Glomerular visceral epithelial cell (primary cell): ENCODE measurements around the gene AKR1C4.
"Not testable (repeated sequence)": the region's sequence is repeated elsewhere in the genome, so short reads cannot be mapped to it uniquely, and the experiment has no call there.

Experiments
- DNase-seq: peaks from one replicate; pipeline ENCODE4 v3.0.0-alpha.2; 2016; ENCODE audit errors: extremely low spot score

Gene AKR1C4

DNA sequence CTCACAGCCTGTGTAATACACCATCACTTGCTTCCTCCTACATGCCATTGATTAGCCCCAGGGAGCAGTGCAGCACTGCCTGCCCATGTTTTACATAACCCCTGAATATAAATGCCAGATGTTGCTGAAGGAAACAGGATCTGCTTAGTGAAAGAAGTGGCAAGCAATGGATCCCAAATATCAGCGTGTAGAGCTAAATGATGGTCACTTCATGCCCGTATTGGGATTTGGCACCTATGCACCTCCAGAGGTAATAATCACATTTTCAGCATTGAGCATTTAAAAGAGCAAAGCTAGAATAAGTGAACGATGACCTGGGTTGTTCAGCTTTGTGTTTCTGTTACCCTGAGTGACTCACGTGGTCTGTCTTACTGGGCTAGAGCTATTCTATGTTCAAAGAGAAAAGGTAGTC is at the start of gene AKR1C4:
AKR1C4 (plus strand) TSS at position 136 of the 412 bp plus-strand sequence; CDS start at position 167, 31 bp downstream.
- DNase-seq: no peak

DNA sequence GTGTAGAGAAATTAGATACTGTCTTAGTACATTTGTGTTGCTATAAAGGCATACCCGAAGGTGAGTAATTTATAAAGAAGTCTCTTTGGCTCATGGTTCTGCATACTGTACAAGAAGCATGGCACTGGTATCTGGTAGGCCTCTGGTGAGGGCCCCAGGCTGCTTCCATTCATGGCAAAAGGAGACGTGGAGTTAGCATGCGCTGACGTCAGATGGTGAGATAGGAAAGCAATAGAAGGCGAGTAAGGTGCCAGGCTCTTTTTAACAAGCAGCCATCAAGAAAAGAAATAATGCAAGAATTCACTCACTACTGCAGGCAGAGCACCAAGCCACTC is 49.8 kb upstream of the AKR1C4 start:
- DNase-seq: no peak

DNA sequence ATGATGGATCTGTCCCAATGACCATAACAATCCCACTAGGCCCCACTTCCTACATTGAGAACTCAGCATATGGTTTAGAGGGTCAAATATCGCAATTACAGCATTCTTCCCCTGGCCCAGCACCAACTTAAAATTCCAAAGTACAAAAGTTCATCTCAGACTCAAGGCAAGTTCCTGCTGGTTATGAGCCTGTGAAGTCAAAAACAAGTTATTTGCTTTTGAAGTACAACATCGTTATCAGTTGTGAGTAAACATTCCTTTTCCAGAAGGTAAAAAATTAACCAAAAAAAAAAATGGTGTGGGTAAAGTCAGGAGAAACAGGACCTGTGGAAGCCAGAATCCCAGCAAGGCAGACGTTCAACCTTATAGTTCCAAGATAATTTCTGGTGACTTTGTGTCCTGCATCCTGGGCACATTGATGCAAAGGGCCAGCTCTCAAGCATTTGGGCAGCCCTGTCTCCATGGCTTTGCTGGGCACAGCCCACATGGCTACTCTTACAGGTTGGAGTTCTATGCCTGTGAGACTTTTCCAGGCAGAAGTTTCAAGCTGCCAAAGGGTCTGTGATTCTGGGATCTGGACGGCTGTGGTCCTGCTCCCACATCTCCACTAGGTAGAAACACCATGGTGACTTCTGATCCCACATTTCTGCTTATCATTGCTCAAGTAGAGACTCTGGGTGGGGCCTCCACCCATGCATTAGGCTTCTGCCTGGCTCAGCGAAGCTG is 49.2 kb upstream of the AKR1C4 start:
- DNase-seq: no peak

DNA sequence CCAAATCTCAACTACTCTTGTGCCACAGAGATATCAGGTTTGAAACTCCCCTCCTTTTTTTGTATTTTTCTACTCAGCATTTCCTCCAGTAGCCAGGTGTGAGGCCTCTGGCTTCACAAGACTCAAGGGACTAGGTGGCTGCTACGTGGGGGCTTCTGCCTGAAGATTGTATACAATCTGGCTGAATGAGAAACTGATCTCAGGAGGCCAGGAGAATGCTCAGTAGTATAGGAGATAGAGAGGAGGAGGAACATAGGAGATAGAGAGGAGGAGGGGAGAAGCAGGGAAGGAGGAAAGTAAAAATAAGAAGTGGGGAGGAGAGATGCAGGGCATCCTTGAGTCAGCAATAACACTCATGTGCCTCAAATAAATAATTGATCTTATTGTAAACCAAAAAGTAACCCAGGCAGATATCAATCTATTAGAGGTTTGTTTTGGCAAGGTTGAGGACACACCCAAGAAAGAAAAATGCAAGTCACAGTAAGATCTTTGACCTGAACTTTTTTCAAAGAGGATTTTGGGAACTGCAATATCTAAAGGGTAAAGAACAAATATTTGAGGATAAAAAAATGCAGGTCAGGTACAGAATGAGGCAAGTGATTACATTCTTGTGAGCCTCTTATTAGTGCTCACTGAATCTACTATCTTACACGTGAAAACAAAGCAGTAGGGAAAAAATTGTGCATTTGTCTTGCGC is 48.5 kb upstream of the AKR1C4 start:
- no peak for DNase-seq

DNA sequence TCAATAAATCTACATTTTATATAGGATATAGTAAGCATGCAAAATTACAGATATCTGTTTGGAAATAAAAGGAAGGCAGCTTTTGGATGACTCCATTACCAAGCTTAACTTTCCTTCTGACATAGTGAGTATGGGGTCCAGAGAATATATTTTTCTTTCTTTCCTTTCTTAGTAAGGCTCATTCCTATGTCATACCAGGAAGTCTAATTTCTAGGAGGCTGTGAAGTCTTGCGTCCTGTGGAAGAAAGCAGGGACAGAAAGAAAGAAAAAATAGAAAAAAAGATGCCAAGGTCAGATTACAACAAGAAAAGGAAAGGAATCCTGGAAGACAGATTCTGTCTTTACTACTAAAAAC is 48.0 kb upstream of the AKR1C4 start:
- no peak for DNase-seq

DNA sequence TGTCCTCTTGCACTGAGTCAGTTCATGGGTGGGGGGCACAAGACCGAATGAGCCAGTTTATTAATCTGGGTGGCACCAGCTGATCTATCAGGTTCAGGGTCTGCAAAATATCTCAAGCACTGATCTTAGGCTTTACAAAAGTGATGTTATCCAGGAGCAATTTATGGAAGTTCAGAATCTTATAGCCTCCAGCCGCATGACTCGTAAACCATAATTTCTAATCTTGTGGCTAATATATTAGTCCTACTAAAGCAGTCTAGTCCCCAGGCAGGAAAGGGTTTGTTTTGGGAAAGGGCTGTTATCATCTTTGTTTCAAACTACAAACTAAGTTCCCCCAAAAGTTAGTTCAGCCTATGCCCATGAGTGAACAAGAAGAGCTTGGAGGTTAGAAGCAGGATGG is 45.6 kb upstream of the AKR1C4 start:
- DNase-seq: no peak

DNA sequence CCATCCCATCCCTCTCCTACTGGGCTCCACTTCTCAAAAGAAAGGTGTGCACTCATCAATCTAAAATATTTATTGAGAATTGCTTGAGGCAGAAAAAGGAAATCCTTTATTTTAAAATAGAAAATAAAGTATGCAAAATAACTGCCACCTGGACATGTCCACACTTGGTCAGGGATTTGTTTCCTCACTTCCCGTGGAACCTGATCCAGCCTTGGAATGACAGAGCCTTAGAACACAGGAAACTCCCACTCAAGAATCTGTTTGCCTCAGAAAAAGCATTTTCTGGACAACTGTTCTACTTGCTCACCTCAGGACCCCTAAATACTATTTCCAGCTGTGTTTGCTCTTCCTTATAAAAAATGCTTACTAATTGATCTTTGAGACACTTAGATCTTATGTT is 40.7 kb upstream of the AKR1C4 start:
- no peak for DNase-seq

DNA sequence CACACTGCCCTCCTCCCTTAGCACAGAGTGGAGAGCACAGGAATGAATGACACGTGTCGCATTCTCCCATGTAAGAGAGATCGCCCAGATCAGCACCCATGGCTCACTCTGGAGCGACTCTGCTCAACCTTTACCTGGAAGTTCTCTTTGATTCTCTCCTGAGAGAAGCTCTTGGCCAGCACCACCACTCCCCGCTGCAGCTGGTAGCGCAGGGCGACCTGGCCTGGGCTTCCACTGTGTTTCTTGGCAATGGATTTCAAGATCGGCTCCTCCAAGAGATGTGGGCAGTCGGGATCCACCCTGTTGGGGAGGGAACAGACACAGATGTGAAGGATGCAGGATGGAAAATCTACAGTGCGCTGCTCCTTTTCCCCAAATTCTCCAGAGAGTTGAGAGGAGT is 39.1 kb upstream of the AKR1C4 start:
- DNase-seq: no peak

DNA sequence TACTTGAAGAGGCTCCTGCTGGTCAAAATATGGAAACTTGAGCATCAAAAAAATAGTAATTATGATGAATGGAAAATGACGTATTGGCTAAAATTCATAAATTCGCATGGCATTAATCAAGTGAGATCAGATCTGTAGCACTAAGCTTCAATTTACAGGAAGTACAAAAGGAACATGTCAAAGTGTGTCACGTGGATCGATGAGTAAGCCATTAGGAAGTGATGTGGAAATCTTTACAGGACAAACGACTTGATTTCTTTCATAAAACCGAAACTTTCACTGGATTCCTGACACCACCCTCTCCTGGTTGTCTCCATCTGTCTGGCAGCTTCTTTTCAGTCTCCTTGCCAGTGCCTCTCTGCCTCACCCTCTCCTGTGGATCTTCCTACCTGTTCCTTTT is 37.5 kb upstream of the AKR1C4 start:
- DNase-seq: no peak

DNA sequence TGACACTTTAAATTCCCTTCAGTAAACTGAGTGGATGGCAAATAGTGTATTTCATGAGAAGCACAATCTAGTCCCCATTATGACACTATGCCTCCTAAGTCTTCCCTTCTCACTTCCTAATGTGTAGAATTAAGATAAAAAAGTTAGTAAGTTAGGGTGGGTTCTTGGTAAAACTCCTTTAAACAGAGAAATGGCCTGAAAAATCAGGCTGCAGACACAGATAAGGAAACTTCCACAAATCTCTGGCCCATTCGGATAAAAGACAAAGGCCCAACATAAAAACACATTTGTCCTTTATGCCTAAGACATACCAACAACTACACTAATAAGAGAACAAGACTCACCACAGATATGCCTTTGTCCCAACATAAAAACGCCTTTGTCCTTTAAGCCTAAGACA is 33.1 kb upstream of the AKR1C4 start:
- no peak for DNase-seq

DNA sequence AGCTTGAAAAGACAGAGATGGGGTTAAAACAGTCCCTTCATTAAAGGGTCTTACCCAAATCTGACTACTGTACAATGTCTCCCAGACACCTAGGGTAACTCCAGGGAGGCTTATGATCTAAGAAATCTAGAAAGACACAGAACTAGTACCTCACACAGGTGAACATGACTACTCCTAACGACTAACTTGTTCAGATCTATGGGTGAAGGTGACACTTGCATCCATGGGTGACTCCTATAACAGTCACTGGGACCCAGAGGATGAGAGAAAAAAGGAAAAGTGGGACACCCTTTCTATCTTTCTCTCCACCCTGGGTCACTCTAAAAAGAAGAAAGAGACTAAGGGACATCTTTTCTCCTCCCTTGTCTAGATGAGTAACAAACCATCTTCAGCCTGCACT is 30.9 kb upstream of the AKR1C4 start:
- DNase-seq: no peak

DNA sequence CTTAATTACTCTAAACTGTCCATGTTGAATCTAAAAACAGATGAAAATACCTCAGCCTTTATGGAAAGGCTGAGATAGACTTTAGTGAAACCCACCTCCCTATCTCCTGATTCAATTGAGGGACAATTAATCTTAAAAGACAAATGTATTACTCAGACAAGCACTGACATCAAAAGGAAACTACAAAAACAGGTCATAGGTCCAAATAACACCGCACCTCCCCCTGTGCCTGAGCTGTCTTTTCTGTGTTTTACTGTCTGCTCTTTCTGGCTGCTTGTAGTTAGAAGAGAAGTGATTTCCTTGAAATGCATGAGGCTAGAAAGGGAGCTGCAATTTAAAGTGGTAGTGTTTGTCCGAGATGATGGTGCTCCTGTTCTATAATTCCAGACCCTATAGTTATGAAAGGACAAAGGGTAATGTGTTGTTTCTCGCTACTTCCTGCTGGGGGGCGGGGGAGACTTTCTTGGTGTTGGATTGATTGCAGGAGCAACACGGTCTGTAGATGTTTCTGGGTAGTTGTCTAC is 27.7 kb upstream of the AKR1C4 start:
- no peak for DNase-seq

DNA sequence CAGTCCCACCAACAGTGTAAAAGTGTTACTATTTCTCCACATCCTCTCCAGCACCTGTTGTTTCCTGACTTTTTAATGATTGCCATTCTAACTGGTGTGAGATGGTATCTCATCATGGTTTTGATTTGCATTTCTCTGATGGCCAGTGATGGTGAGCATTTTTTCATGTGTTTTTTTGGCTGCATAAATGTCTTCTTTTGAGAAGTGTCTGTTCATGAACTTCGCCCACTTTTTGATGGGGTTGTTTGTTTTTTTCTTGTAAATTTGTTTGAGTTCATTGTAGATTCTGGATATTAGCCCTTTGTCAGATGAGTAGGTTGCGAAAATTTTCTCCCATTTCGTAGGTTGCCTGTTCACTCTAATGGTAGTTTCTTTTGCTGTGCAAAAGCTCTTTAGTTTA is 21.1 kb upstream of the AKR1C4 start:
- not testable (repeated sequence) for DNase-seq

DNA sequence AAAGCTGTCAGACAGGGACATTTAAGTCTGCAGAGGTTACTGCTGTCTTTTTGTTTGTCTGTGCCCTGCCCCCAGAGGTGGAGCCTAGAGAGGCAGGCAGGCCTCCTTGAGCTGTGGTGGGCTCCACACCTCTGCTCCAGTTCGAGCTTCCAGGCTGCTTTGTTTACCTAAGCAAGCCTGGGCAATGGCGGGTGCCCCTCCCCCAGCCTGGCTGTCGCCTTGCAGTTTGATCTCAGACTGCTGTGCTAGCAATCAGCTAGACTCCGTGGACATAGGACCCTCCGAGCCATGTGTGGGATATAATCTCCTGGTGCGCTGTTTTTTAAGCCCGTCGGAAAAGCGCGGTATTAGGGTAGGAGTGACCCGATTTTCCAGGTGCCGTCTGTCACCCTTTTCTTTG is 16.1 kb upstream of the AKR1C4 start:
- not testable (repeated sequence) for DNase-seq

DNA sequence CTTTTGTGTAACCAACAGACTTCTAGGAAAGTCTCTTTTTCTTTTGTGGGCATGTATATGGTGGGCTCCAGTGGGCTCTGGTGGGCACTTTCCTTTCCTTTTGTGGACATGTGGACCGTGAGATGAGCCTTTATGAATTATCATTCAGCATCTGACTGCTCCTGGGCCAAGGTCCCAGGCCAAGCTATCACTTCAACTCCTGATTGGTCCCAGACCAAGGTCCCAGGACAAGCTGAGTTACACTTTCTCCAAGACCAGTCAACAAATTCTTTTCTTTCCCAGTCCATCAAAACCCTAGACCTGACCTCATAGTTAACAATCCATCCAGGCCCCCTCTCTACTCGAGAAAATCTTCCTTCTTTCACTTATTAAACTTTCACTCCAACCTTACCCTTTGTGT is 12.7 kb upstream of the AKR1C4 start:
- no peak for DNase-seq

DNA sequence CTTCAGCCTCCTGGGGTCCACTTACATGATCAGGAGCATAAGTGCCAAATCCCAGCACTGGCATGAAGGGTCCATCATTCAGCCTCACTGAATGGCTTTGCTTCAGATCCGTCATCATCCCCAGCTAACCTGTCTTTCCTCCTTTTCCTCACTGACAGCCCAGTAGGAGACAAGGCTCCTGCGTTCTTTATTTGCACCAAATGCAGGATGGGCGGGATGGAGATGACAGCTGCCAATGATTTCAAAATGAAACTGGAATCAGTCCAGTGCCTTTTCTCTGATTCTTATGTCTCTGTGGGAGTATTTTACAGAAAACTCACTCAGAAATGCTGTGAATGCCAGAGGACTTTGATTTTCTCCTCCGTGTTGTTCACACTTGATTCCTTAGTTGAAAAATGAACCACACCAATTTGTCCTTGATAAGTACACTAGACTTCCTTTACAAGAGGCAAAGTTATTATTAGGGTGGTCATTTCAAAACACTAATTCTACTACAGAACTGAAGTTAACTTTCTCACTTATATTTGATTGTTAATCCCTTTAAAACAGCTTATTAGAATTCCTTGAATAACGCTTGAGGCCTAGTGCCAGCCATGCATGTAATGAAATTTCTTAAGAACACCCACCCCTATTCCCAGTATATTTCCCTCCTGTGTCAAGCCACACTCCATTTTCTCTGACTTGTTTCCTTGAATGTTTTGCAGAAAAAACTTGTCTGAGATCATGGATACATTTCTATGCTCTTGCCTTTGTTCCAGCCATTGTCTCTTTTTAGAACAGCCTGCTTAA is 11.5 kb upstream of the AKR1C4 start, which contains the start of gene AKR1C8:
AKR1C8 (minus strand) TSS at position 164 of the 789 bp plus-strand sequence; CDS start at position 118, 46 bp downstream.
- no peak for DNase-seq

DNA sequence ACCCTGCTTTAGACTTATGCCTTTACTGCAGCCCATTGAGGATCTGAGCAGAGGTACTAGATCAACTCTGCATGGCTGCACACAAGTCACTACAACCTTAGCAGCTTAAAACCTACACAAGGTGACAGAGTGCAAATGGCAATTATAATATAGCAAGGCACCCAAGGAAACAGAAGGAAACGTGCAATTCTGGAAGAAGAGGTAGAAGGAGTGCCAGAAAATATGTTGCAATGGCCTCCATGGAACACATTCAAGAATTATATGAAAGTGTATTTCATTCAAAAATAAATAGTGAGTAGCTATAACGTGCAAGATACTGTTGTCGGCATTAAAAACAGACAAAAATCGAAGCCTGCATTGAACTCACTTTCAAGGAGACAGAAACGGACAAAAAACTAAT is 8.8 kb upstream of the AKR1C4 start:
- DNase-seq: no peak

DNA sequence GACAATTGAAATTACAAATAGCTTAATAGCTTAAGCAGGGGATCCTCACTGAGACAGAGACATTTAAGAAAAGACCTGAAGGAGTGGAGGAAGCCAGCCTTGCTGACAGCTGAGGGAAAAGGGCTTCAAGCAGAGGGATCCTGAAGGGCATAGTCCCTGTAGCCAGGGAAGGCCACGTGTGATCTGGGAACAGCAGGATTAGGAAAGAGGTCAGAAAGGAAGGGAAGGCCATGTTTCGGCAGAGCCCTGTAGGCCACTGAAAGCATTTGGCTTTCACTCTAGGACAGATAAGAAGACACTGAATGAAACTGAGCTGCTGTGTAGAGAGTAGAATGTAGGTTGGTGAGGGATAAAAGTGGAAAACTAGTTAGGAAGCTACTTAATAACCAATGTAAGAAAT is 8.3 kb upstream of the AKR1C4 start:
- no peak for DNase-seq

DNA sequence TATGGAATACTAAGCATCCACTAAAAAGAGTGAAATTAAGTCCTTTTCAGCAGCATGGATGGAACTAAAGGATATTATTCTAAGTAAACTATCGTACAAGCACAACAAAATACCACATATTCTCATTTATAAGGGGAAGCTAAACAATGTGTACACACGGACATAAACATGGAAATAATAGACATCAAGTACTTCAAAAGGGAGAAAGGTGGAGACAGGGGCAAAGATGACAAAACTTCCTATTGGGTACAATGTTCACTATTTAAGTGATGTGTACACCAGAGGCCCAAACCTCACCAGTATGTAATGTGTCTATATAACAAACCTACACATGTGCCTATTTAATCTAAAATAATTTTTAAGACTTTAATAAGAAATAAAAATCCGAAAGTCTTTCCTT is 2.2 kb upstream of the AKR1C4 start:
- DNase-seq: no peak

DNA sequence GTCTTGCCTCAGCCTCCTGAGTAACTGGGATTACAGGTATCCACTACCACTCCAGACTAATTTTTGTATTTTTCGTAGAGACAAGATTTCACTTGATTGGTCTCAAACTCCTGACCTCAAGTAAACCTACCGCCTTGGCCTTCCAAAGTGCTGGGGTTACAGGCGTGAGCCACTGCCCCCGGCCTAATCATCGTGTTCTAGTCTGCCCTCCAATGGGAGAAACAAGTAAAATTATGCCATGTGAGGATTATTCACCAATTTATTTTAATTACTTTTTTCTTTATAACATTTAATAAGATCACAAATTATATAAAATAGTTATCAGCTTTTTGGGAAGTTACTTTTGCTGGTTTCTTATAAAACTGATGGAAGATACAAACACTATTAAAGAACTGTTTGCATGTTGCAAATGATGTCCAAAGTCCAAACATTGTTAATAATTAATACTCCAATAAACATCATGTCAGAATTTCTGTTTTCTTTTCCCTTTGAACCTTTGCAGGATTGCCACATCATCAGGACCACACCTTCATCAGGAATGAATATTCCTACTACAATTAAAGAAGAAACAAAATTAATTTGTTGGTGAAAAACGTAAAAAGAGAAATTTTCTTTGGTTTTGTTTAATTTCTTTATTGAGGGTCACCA is 786 bp upstream of the AKR1C4 start:
- no peak for DNase-seq

DNA sequence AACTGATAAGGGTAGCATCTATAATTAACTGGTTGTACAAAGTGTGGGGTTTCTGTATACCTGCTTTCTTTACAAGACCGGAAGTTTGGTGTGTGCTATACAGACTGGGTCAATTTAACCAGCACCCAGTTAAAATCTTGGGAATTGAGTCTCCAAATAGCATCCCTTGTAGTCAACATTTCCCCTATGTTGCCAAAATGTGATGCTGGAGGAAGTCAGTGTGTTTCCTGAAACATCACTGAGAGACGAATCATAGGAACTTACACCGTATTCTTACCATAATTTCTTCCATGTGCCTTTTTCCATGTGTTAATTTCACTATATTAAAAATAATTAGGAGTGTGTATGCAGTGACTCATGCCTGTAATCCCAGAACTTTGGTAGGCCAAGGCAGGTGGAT is 1.7 kb downstream of the AKR1C4 start:
- no peak for DNase-seq

DNA sequence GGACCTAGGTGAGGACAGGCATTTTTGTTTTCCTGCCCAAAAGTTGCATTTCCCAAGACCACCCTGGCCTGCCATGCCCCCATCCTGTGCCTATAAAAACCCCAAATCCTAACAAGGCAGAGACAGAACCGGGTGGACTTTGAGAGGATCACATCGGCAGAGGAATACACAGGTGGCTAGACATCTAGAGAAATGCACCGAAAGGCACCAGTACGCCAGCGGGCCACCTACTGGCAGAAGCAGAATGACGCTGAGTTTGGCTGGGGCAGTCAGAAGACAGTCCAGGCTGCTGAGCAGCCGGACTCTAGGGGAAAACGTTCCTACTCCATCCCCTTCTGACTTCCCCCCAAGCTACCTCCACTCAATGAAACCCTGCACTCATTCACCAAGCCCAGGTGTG is 2.8 kb downstream of the AKR1C4 start:
- DNase-seq: no peak
